Osteocyte (in vitro differentiated cells): ENCODE results near the gene TRERF1. TPM values are rescaled to one million over a fixed set of nuclear protein-coding genes. Genes with fewer than 3 reads are reported as not detected.
A peak's percentile ranks its signal among the peaks of the same experiment; 100 is the strongest.

Source experiments
- DNase-seq: peaks from one replicate; pipeline ENCODE4 v3.0.0; 2021; ENCODE audit warnings: mixed read lengths; ENCODE audit not compliant: unreplicated experiment; ENCODE audit errors: extremely low spot score
- H3K27ac Mint-ChIP-seq: one replicate; pipeline ENCODE4 v1.8.0; 2021; ENCODE audit warnings: mild to moderate bottlenecking, mixed read lengths; ENCODE audit not compliant: unreplicated experiment
- H3K27me3 Mint-ChIP-seq: one replicate; pipeline ENCODE4 v1.8.0; 2021; ENCODE audit warnings: mixed read lengths; ENCODE audit not compliant: unreplicated experiment
- H3K36me3 Mint-ChIP-seq: one replicate; pipeline ENCODE4 v1.8.0; 2021; ENCODE audit warnings: mixed read lengths; ENCODE audit not compliant: unreplicated experiment
- H3K4me1 Mint-ChIP-seq: one replicate; pipeline ENCODE4 v1.8.0; 2021; ENCODE audit warnings: mixed read lengths; ENCODE audit not compliant: unreplicated experiment
- H3K4me3 Mint-ChIP-seq: one replicate; pipeline ENCODE4 v1.8.0; 2021; ENCODE audit warnings: mild to moderate bottlenecking, moderate library complexity, mixed read lengths; ENCODE audit not compliant: unreplicated experiment
- H3K9me3 Mint-ChIP-seq: one replicate; pipeline ENCODE4 v1.8.0; 2021; ENCODE audit warnings: mixed read lengths; ENCODE audit not compliant: unreplicated experiment
- total RNA-seq: library from RNA; stranded (reverse); gene quantifications from 2 replicates; pipeline ENCODE4 v1.2.1, GENCODE V29; 2021
- TF ChIP-seq, protein P1 (sequence below): fragments of 200-600 bp; sonication (generic); IDR thresholded peaks from 2 replicates; pipeline ENCODE4 v1.5.0; 2021; ENCODE audit warnings: antibody characterized with exemption, mild to moderate bottlenecking, moderate library complexity

The TRERF1 gene
- total RNA-seq, 1 donor from 2014 or later, result 6.4 TPM

DNA sequence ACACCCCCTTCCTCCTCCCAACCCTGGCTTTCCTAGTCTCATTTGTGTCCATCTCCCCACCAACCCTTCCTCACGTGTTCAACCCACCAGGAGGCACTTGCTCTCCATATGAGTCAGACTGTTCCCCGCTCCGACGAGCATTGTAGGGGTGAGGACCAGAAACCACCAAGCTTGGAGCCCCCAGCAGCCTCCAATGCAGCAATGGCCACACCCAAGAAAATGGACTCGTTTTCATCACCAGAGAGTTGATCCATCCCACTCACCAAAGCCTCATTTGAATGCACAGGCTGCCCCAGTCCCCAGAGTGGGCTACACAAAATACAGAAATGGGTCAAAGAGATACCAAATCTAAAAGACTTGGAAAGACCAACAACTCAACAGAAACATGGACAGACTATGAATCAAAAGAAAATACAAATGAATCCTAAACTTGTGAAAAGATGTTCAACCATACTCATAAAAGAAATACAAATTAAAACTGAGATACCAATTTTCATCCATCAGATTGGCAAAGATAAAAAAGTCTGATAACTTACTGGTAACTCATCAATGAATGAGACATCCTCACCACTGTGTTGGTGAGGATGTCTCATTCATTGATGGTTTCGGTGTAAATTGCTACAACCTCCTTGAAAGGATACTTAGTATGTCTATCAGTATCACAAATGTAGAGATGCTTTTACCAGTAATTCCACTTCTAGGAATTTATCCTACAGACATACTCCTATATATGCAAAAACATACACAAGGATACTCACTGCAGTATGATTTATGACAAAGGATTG is 68.1 kb downstream of the TRERF1 start:
- no peak overlapping the region for H3K4me3 Mint-ChIP-seq
- H3K27me3 Mint-ChIP-seq, result no peaks in the 10 kb centered on the region
- TF ChIP-seq, protein P1, sequence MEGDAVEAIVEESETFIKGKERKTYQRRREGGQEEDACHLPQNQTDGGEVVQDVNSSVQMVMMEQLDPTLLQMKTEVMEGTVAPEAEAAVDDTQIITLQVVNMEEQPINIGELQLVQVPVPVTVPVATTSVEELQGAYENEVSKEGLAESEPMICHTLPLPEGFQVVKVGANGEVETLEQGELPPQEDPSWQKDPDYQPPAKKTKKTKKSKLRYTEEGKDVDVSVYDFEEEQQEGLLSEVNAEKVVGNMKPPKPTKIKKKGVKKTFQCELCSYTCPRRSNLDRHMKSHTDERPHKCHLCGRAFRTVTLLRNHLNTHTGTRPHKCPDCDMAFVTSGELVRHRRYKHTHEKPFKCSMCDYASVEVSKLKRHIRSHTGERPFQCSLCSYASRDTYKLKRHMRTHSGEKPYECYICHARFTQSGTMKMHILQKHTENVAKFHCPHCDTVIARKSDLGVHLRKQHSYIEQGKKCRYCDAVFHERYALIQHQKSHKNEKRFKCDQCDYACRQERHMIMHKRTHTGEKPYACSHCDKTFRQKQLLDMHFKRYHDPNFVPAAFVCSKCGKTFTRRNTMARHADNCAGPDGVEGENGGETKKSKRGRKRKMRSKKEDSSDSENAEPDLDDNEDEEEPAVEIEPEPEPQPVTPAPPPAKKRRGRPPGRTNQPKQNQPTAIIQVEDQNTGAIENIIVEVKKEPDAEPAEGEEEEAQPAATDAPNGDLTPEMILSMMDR, result no peak
- no peaks in the 10 kb centered on the region for H3K36me3 Mint-ChIP-seq
- peaks cover 1% of the 10 kb centered on the region for H3K4me1 Mint-ChIP-seq
- DNase-seq, result no peak
- H3K9me3 Mint-ChIP-seq, result no peaks in the 10 kb centered on the region
- no peak overlapping the region for H3K27ac Mint-ChIP-seq

DNA sequence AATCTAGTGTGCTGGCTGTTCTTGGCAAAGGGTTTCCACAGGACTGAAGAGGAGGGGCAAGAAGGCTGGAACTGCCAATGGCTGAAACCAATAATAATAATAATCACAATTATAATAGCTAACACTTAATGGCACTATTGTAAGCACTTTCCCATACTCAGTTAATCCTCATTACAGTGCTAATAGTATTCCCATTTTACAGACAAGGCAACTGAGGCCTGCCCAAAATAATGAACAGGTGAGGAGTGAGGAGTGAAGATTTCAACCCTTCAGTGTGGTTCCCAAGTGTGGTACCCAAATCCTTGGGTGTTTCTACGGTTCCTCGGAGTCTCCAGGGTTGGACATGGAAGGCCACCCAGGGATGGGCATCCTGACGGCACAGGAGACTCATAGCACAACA is 69.9 kb downstream of the TRERF1 start:
- H3K9me3 Mint-ChIP-seq, result no peaks in the 10 kb centered on the region

DNA sequence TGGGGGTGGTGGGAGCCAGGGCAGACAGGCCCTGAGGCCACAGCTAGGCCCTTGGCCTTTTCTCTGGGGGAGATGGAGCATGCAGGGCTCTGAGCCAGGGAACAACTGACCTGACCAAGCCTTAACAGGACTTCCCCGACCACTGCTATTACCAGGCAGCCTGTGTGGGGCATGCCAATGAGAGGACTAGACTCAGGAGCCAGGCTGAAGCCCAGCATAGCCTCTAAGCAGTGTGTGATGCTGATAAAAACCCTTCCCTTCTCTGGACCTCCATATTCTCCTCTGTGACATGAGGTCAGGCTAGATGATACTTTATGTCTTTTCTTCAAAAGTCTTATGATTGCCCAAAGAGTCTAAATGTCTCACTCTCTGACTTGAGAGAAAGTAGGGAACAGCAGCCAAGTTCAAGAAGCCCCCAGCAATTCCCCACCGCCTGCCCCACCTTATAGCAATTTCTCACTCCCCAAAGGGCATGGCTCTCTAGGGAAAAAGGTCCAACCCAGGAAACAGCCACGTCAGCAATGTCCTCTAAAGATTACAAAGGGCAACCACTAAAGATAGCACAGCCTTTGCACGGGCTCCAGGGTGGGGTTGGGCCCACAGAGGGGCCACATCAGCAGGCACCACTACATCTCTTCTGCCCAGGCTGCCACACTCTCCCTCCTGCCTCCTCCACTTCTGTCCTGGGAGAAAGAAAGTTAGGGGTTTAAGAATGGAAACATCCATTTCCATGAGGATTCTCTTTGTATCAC is 71.3 kb downstream of the TRERF1 start:
- H3K27ac Mint-ChIP-seq, result no peak overlapping the region
- TF ChIP-seq, protein P1, result no peak
- H3K9me3 Mint-ChIP-seq, result no peaks in the 10 kb centered on the region
- H3K4me3 Mint-ChIP-seq, result no peak overlapping the region
- H3K4me1 Mint-ChIP-seq, result peaks cover 1% of the 10 kb centered on the region
- DNase-seq, result no peak
- H3K27me3 Mint-ChIP-seq, result no peaks in the 10 kb centered on the region
- peaks cover 2% of the 10 kb centered on the region for H3K36me3 Mint-ChIP-seq

More for the DNA sequence above, 69.9 kb downstream of the TRERF1 start:
- no peaks in the 10 kb centered on the region for H3K27me3 Mint-ChIP-seq
- DNase-seq, result no peak
- no peaks in the 10 kb centered on the region for H3K36me3 Mint-ChIP-seq
- no peak overlapping the region for H3K4me3 Mint-ChIP-seq
- peaks cover 1% of the 10 kb centered on the region for H3K4me1 Mint-ChIP-seq
- H3K27ac Mint-ChIP-seq, result no peak overlapping the region
- TF ChIP-seq, protein P1, result no peak

DNA sequence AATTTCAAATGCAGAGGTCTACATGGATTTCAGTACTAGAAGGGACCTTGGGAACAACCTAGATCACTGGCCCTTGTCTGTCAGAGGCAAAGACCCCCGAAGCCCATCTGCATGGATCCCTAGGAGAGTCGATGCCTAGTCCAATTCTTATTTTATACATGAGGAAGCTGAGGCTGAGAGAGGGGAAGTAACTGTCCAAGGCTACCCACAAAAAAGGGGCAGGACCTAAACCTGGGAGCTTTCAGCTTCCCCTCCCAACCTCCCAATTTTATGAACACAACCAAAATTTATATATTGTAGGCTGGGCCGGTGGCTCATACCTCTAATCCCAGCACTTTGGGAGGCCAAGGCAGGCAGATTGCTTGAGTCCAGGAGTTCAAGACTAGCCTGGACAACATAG is 73.2 kb downstream of the TRERF1 start:
- Mint-ChIP-seq H3K9me3 (no peaks in the 10 kb centered on the region), H3K4me3 (no peak overlapping the region), H3K27ac (peak overlapping the region; percentile 34), H3K27me3 (no peaks in the 10 kb centered on the region), H3K4me1 (peaks cover 1% of the 10 kb centered on the region), H3K36me3 (peaks cover 2% of the 10 kb centered on the region)
- TF ChIP-seq, protein P1, result no peak
- no peak for DNase-seq

DNA sequence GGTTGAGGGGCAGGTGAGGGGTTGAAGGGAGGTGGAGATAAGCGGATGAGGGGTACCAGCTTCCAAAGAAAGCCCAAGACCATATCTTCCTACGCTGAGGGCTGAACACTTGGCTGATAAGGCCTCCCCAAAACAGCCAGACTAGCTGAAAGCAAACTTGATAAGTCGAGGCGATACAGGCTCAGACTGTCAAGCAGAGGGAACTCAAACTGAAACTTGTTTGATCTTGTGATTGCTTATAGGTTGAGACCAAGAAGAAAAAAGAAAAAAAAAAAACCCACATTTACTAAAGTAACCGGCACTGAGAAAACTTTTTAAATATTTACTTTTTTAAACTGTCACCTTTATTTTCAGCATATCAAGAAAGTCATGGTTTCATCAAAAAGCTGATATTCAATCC is 73.6 kb downstream of the TRERF1 start:
- Mint-ChIP-seq H3K4me3 (no peak overlapping the region), H3K9me3 (no peaks in the 10 kb centered on the region), H3K4me1 (peaks cover 1% of the 10 kb centered on the region), H3K27ac (no peak overlapping the region), H3K27me3 (no peaks in the 10 kb centered on the region), H3K36me3 (peaks cover 2% of the 10 kb centered on the region)
- TF ChIP-seq, protein P1, result no peak
- DNase-seq, result no peak
